ENCODE measurements around the gene TMEM130. TPM values are rescaled to one million over a fixed set of nuclear protein-coding genes. Genes with fewer than 3 reads are reported as not detected.

Gene TMEM130
- total and polyA plus RNA-seq, 9 of the 15 experiments (the other 6 are each of a cell fraction or from before 2014, with no cell fraction given): 0.07 TPM; not detected in 8

DNA sequence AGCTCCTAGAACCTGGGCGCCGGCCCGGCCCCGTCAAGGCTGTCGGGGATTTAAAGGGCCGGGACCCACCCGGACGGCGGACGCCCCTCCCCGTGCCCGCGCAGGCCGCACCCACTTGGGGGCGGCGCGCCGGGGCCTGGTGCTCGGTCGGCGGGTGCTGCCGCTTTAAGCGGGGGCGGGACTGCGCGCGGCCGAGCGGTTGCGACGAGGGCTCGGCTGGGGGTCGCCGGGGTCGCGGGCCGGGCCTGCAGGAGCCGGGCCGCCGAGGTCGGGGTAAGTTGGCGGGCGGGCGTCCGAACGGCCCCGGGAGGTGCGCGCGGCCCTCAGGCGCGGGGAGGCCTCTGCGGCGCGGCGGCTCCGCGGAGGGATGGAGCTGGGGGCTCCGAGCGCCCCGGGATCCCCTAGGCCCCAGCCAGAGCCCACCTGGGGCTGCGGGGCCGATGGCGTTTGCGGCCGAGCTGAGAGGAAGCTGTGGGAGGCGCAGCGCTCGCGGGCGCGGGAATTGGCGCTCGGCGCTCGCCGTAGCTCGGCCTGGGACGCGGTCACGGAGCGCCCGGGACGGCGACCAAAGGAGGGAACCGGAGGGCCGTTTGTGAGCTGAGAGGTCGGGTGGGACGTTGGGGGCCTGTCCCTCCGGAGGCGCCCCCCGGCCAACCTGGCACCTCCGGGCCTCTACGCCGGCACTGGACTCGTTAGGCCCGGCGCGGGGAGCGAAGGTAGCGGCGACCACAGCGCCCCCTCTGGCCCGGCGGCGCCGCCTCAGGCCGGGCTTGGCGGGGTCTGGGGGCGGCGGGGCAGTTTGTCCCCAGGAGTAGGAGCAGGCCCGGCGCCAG is 8.8 kb upstream of the TMEM130 start, which contains the start of gene TRRAP (continued):
- TF ChIP-seq CBFA2T3 (IDR thresholded peaks at IDR 0.05): no peak
- TF ChIP-seq CHD1 (IDR thresholded peaks at IDR 0.05; ENCODE audit: low read length): peak; percentile 41
- TF ChIP-seq, protein P1, sequence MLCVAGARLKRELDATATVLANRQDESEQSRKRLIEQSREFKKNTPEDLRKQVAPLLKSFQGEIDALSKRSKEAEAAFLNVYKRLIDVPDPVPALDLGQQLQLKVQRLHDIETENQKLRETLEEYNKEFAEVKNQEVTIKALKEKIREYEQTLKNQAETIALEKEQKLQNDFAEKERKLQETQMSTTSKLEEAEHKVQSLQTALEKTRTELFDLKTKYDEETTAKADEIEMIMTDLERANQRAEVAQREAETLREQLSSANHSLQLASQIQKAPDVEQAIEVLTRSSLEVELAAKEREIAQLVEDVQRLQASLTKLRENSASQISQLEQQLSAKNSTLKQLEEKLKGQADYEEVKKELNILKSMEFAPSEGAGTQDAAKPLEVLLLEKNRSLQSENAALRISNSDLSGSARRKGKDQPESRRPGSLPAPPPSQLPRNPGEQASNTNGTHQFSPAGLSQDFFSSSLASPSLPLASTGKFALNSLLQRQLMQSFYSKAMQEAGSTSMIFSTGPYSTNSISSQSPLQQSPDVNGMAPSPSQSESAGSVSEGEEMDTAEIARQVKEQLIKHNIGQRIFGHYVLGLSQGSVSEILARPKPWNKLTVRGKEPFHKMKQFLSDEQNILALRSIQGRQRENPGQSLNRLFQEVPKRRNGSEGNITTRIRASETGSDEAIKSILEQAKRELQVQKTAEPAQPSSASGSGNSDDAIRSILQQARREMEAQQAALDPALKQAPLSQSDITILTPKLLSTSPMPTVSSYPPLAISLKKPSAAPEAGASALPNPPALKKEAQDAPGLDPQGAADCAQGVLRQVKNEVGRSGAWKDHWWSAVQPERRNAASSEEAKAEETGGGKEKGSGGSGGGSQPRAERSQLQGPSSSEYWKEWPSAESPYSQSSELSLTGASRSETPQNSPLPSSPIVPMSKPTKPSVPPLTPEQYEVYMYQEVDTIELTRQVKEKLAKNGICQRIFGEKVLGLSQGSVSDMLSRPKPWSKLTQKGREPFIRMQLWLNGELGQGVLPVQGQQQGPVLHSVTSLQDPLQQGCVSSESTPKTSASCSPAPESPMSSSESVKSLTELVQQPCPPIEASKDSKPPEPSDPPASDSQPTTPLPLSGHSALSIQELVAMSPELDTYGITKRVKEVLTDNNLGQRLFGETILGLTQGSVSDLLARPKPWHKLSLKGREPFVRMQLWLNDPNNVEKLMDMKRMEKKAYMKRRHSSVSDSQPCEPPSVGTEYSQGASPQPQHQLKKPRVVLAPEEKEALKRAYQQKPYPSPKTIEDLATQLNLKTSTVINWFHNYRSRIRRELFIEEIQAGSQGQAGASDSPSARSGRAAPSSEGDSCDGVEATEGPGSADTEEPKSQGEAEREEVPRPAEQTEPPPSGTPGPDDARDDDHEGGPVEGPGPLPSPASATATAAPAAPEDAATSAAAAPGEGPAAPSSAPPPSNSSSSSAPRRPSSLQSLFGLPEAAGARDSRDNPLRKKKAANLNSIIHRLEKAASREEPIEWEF (CRISPR knock-in tag; IDR thresholded peaks at IDR 0.05): no peak
- TF ChIP-seq MAFG (tag; conservative IDR thresholded peaks at IDR 0.05): no peak
- no peak for TF ChIP-seq HMG20A (CRISPR knock-in tag; conservative IDR thresholded peaks at IDR 0.05)
- TF ChIP-seq ZNF75A (CRISPR knock-in tag; IDR thresholded peaks at IDR 0.05): no peak
- no peak for TF ChIP-seq ZNF586 (CRISPR knock-in tag; conservative IDR thresholded peaks at IDR 0.05)
- TF ChIP-seq SRSF7 (optimal IDR thresholded peaks at IDR 0.05; ENCODE audit: low read depth, low read length): no peak
- peak; percentile 66; the same call in 1 of the 2 replicates for TF ChIP-seq HCFC1 (IDR thresholded peaks at IDR 0.05; ENCODE audit: low read depth, low read length)
- TF ChIP-seq, protein P2, sequence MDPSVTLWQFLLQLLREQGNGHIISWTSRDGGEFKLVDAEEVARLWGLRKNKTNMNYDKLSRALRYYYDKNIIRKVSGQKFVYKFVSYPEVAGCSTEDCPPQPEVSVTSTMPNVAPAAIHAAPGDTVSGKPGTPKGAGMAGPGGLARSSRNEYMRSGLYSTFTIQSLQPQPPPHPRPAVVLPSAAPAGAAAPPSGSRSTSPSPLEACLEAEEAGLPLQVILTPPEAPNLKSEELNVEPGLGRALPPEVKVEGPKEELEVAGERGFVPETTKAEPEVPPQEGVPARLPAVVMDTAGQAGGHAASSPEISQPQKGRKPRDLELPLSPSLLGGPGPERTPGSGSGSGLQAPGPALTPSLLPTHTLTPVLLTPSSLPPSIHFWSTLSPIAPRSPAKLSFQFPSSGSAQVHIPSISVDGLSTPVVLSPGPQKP (CRISPR knock-in tag; IDR thresholded peaks at IDR 0.05): no peak
- TF ChIP-seq, protein P3, sequence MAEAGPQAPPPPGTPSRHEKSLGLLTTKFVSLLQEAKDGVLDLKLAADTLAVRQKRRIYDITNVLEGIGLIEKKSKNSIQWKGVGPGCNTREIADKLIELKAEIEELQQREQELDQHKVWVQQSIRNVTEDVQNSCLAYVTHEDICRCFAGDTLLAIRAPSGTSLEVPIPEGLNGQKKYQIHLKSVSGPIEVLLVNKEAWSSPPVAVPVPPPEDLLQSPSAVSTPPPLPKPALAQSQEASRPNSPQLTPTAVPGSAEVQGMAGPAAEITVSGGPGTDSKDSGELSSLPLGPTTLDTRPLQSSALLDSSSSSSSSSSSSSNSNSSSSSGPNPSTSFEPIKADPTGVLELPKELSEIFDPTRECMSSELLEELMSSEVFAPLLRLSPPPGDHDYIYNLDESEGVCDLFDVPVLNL (CRISPR knock-in tag; IDR thresholded peaks at IDR 0.05; ENCODE audit: low read depth): no peak; the same call in 1 of the 2 replicates
- TF ChIP-seq, protein P4, sequence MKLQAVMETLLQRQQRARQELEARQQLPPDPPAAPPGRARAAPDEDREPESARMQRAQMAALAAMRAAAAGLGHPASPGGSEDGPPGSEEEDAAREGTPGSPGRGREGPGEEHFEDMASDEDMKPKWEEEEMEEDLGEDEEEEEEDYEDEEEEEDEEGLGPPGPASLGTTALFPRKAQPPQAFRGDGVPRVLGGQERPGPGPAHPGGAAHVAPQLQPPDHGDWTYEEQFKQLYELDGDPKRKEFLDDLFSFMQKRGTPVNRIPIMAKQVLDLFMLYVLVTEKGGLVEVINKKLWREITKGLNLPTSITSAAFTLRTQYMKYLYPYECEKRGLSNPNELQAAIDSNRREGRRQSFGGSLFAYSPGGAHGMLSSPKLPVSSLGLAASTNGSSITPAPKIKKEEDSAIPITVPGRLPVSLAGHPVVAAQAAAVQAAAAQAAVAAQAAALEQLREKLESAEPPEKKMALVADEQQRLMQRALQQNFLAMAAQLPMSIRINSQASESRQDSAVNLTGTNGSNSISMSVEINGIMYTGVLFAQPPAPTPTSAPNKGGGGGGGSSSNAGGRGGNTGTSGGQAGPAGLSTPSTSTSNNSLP (IDR thresholded peaks at IDR 0.05; ENCODE audit: borderline replicate concordance, low read depth, low read length): no peak
- TF ChIP-seq SIRT6 (IDR thresholded peaks at IDR 0.05; ENCODE audit: low read depth, low read length): no peak
- no peak for TF ChIP-seq LARP7 (IDR thresholded peaks at IDR 0.05)
- TF ChIP-seq, protein P5, sequence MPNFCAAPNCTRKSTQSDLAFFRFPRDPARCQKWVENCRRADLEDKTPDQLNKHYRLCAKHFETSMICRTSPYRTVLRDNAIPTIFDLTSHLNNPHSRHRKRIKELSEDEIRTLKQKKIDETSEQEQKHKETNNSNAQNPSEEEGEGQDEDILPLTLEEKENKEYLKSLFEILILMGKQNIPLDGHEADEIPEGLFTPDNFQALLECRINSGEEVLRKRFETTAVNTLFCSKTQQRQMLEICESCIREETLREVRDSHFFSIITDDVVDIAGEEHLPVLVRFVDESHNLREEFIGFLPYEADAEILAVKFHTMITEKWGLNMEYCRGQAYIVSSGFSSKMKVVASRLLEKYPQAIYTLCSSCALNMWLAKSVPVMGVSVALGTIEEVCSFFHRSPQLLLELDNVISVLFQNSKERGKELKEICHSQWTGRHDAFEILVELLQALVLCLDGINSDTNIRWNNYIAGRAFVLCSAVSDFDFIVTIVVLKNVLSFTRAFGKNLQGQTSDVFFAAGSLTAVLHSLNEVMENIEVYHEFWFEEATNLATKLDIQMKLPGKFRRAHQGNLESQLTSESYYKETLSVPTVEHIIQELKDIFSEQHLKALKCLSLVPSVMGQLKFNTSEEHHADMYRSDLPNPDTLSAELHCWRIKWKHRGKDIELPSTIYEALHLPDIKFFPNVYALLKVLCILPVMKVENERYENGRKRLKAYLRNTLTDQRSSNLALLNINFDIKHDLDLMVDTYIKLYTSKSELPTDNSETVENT (CRISPR knock-in tag; IDR thresholded peaks at IDR 0.05): peak; percentile 97

All from K562 (cell line).